Activated naive CD4-positive, alpha-beta T cell treated with anti-CD3 and anti-CD28 coated beads, Interleukin-2, amount 50 U/mL, for 24 hours (primary cell): ENCODE data around the gene PCK2.

Source experiments
- H3K27ac Mint-ChIP-seq: one replicate; pipeline ENCODE4 v1.8.0; 2021; ENCODE audit warnings: mild to moderate bottlenecking, mixed read lengths
- H3K27me3 Mint-ChIP-seq: one replicate; pipeline ENCODE4 v1.8.0; 2021; ENCODE audit warnings: mixed read lengths
- H3K36me3 Mint-ChIP-seq: one replicate; pipeline ENCODE4 v1.8.0; 2021; ENCODE audit warnings: mixed read lengths
- H3K4me1 Mint-ChIP-seq: one replicate; pipeline ENCODE4 v1.8.0; 2021; ENCODE audit warnings: mixed read lengths
- H3K4me3 Mint-ChIP-seq: one replicate; pipeline ENCODE4 v1.8.0; 2021; ENCODE audit warnings: mild to moderate bottlenecking, mixed read lengths
- H3K9me3 Mint-ChIP-seq: one replicate; pipeline ENCODE4 v1.8.0; 2021; ENCODE audit warnings: mixed read lengths

PCK2 gene

GRCh38 chr14:24141097-24141880, 47.2 kb downstream of the PCK2 start, which contains the start of gene EMC9:
EMC9 (minus strand) TSS chr14:24141591; CDS start chr14:24141304, 287 bp downstream.
- Mint-ChIP-seq H3K27me3 (no peaks in the 10 kb centered on the region), H3K4me3 (peak within 1 kb of the TSS; percentile 89), H3K9me3 (no peaks in the 10 kb centered on the region), H3K27ac (peak within 1 kb of the TSS; percentile 78), H3K4me1 (peaks cover 75% of the 10 kb centered on the region), H3K36me3 (peaks cover 24% of the 10 kb centered on the region)

GRCh38 chr14:24143511-24143910, 49.4 kb downstream of the PCK2 start:
- Mint-ChIP-seq H3K36me3 (peaks cover 15% of the 10 kb centered on the region), H3K27ac (peak overlapping the region; percentile 65), H3K4me3 (no peak overlapping the region), H3K4me1 (peaks cover 63% of the 10 kb centered on the region), H3K27me3 (no peaks in the 10 kb centered on the region), H3K9me3 (no peaks in the 10 kb centered on the region)

GRCh38 chr14:24144451-24144850, 50.3 kb downstream of the PCK2 start:
- H3K9me3 Mint-ChIP-seq: no peaks in the 10 kb centered on the region
- peak overlapping the region; percentile 68 for H3K4me3 Mint-ChIP-seq
- peaks cover 8% of the 10 kb centered on the region for H3K36me3 Mint-ChIP-seq
- peak overlapping the region; percentile 89 for H3K27ac Mint-ChIP-seq
- no peaks in the 10 kb centered on the region for H3K27me3 Mint-ChIP-seq
- peaks cover 63% of the 10 kb centered on the region for H3K4me1 Mint-ChIP-seq

- Mint-ChIP-seq H3K4me1 (peaks cover 63% of the 10 kb centered on the region), H3K27me3 (no peaks in the 10 kb centered on the region), H3K4me3 (peak overlapping the region; percentile 99), H3K27ac (peak overlapping the region; percentile 98), H3K9me3 (no peaks in the 10 kb centered on the region), H3K36me3 (peaks cover 7% of the 10 kb centered on the region)
Observed at GRCh38 chr14:24145219-24145618, 51.1 kb downstream of the PCK2 start.

GRCh38 chr14:24145690-24146452, 51.8 kb downstream of the PCK2 start:
- Mint-ChIP-seq H3K27ac (peak overlapping the region; percentile 98), H3K4me1 (peaks cover 66% of the 10 kb centered on the region), H3K4me3 (peak overlapping the region; percentile 99), H3K36me3 (peaks cover 10% of the 10 kb centered on the region), H3K9me3 (no peaks in the 10 kb centered on the region), H3K27me3 (no peaks in the 10 kb centered on the region)

GRCh38 chr14:24146453-24146977, 52.4 kb downstream of the PCK2 start, which contains the start of gene PSME2:
PSME2 (minus strand) TSS chr14:24146610; CDS start chr14:24146581, 29 bp downstream.
- Mint-ChIP-seq H3K36me3 (peaks cover 10% of the 10 kb centered on the region), H3K27ac (peak within 1 kb of the TSS; percentile 98), H3K4me3 (peak within 1 kb of the TSS; percentile 99), H3K4me1 (peaks cover 66% of the 10 kb centered on the region), H3K27me3 (no peaks in the 10 kb centered on the region), H3K9me3 (no peaks in the 10 kb centered on the region)

GRCh38 chr14:24146978-24147760, 53.1 kb downstream of the PCK2 start, which contains the start of gene RNF31:
RNF31 (plus strand) TSS chr14:24147498; CDS start chr14:24147699, 201 bp downstream.
- Mint-ChIP-seq H3K4me1 (peaks cover 61% of the 10 kb centered on the region), H3K36me3 (peaks cover 12% of the 10 kb centered on the region), H3K27ac (peak within 1 kb of the TSS; percentile 98)

GRCh38 chr14:24147761-24148428, 53.8 kb downstream of the PCK2 start:
- peaks cover 12% of the 10 kb centered on the region for H3K36me3 Mint-ChIP-seq

More at GRCh38 chr14:24146978-24147760, 53.1 kb downstream of the PCK2 start, which contains the start of gene RNF31:
- Mint-ChIP-seq H3K4me3 (peak within 1 kb of the TSS; percentile 99), H3K27me3 (no peaks in the 10 kb centered on the region), H3K9me3 (no peaks in the 10 kb centered on the region)

GRCh38 chr14:24149302-24149969, 55.3 kb downstream of the PCK2 start:
- Mint-ChIP-seq H3K27ac (no peak overlapping the region), H3K36me3 (peaks cover 8% of the 10 kb centered on the region), H3K4me1 (peaks cover 43% of the 10 kb centered on the region), H3K9me3 (no peaks in the 10 kb centered on the region), H3K27me3 (no peaks in the 10 kb centered on the region), H3K4me3 (peak overlapping the region; percentile 99)

More at GRCh38 chr14:24147761-24148428, 53.8 kb downstream of the PCK2 start:
- no peaks in the 10 kb centered on the region for H3K9me3 Mint-ChIP-seq
- peak overlapping the region; percentile 70 for H3K27ac Mint-ChIP-seq
- H3K4me3 Mint-ChIP-seq: peak overlapping the region; percentile 99
- H3K27me3 Mint-ChIP-seq: no peaks in the 10 kb centered on the region
- peaks cover 56% of the 10 kb centered on the region for H3K4me1 Mint-ChIP-seq

GRCh38 chr14:24150061-24150460, 56.0 kb downstream of the PCK2 start:
- Mint-ChIP-seq H3K4me1 (peaks cover 38% of the 10 kb centered on the region), H3K4me3 (no peak overlapping the region), H3K27me3 (no peaks in the 10 kb centered on the region), H3K27ac (no peak overlapping the region), H3K36me3 (peaks cover 8% of the 10 kb centered on the region), H3K9me3 (no peaks in the 10 kb centered on the region)

GRCh38 chr14:24150567-24150966, 56.5 kb downstream of the PCK2 start:
- H3K4me1 Mint-ChIP-seq: peaks cover 33% of the 10 kb centered on the region
- peak overlapping the region; percentile 19 for H3K4me3 Mint-ChIP-seq
- H3K9me3 Mint-ChIP-seq: no peaks in the 10 kb centered on the region
- no peaks in the 10 kb centered on the region for H3K27me3 Mint-ChIP-seq
- H3K27ac Mint-ChIP-seq: no peak overlapping the region
- peaks cover 9% of the 10 kb centered on the region for H3K36me3 Mint-ChIP-seq

GRCh38 chr14:24150993-24151392, 56.9 kb downstream of the PCK2 start:
- Mint-ChIP-seq H3K27me3 (no peaks in the 10 kb centered on the region), H3K4me1 (peaks cover 29% of the 10 kb centered on the region), H3K36me3 (peaks cover 8% of the 10 kb centered on the region), H3K4me3 (no peak overlapping the region), H3K27ac (no peak overlapping the region), H3K9me3 (no peaks in the 10 kb centered on the region)

- H3K4me1 Mint-ChIP-seq: peaks cover 29% of the 10 kb centered on the region
- no peak overlapping the region for H3K4me3 Mint-ChIP-seq
- H3K9me3 Mint-ChIP-seq: no peaks in the 10 kb centered on the region
- H3K27me3 Mint-ChIP-seq: no peaks in the 10 kb centered on the region
- H3K27ac Mint-ChIP-seq: no peak overlapping the region
- H3K36me3 Mint-ChIP-seq: peaks cover 8% of the 10 kb centered on the region
Observed at GRCh38 chr14:24151404-24152080, 57.4 kb downstream of the PCK2 start.
